ENCODE measurements around the gene TMEM121. TPM values are rescaled to one million over a fixed set of nuclear protein-coding genes. Genes with fewer than 3 reads are reported as not detected.
"Not testable (repeated sequence)": the region's sequence is repeated elsewhere in the genome, so short reads cannot be mapped to it uniquely, and the experiment has no call there.

The TMEM121 gene
- total RNA-seq, 1 experiment from 2014 or later = 1.9 TPM

- DNase-seq (ENCODE audit: extremely low read depth, low read depth) = not testable (repeated sequence)
Observed at GRCh38 chr14:105566248-105567163, 40.1 kb downstream of the TMEM121 start.

- not testable (repeated sequence) for DNase-seq (ENCODE audit: extremely low read depth, low read depth)
Observed at GRCh38 chr14:105567164-105568103, 41.1 kb downstream of the TMEM121 start.

- DNase-seq (ENCODE audit: extremely low read depth, low read depth) = peak; percentile 19
Observed at GRCh38 chr14:105568140-105568843, 41.9 kb downstream of the TMEM121 start.

GRCh38 chr14:105568859-105569766, 42.7 kb downstream of the TMEM121 start:
- no peak for DNase-seq (ENCODE audit: extremely low read depth, low read depth)

GRCh38 chr14:105570482-105570881, 44.1 kb downstream of the TMEM121 start:
- DNase-seq (ENCODE audit: extremely low read depth, low read depth) = no peak

- DNase-seq (ENCODE audit: extremely low read depth, low read depth) = not testable (repeated sequence)
Observed at GRCh38 chr14:105571181-105571951, 45.0 kb downstream of the TMEM121 start.

GRCh38 chr14:105572063-105572462, 45.7 kb downstream of the TMEM121 start:
- not testable (repeated sequence) for DNase-seq (ENCODE audit: extremely low read depth, low read depth)

- not testable (repeated sequence) for DNase-seq (ENCODE audit: extremely low read depth, low read depth)
Observed at GRCh38 chr14:105573841-105574240, 47.5 kb downstream of the TMEM121 start.

GRCh38 chr14:105574411-105574810, 48.0 kb downstream of the TMEM121 start:
- not testable (repeated sequence) for DNase-seq (ENCODE audit: extremely low read depth, low read depth)

GRCh38 chr14:105575016-105575700, 48.8 kb downstream of the TMEM121 start:
- not testable (repeated sequence) for DNase-seq (ENCODE audit: extremely low read depth, low read depth)

- DNase-seq (ENCODE audit: extremely low read depth, low read depth) = no peak
Observed at GRCh38 chr14:105576525-105577088, 50.2 kb downstream of the TMEM121 start.

- DNase-seq (ENCODE audit: extremely low read depth, low read depth) = no peak
Observed at GRCh38 chr14:105577314-105577861, 51.0 kb downstream of the TMEM121 start.

GRCh38 chr14:105578070-105578469, 51.7 kb downstream of the TMEM121 start:
- DNase-seq (ENCODE audit: extremely low read depth, low read depth) = no peak

GRCh38 chr14:105579221-105579620, 52.8 kb downstream of the TMEM121 start:
- DNase-seq (ENCODE audit: extremely low read depth, low read depth) = not testable (repeated sequence)

Data from NCI-H460 (cell line).